ENCODE results near the gene ERMP1. TPM values are rescaled to one million over a fixed set of nuclear protein-coding genes. Genes with fewer than 3 reads are reported as not detected.

Gene ERMP1
- total and polyA plus RNA-seq, 2 of the 8 experiments (the other 6 are each of a cell fraction or from before 2014, with no cell fraction given): 12.8 to 16.7 TPM

GRCh38 chr9:5876026-5876425 is 43.1 kb upstream of the ERMP1 start:
- H3K18ac ChIP-seq (ENCODE audit: extremely low read depth, low read length): no peak overlapping the region
- no peak overlapping the region for H3K27ac ChIP-seq (ENCODE audit: low read depth, low read length)
- H2BK12ac ChIP-seq (ENCODE audit: low read depth, low read length): no peak overlapping the region
- H3K4ac ChIP-seq (replicated peaks; ENCODE audit: insufficient read length, low read depth, low read length): no peak overlapping the region
- H2AFZ ChIP-seq (ENCODE audit: low read length): no peak overlapping the region
- no peak overlapping the region for H2BK15ac ChIP-seq (ENCODE audit: low read length)
- DNase-seq (ENCODE audit: low read depth in 1 of 2, low spot score in 2 of 2) (no peak), FAIRE-seq (no peak)
- no peaks in the 10 kb centered on the region for H3K79me2 ChIP-seq (ENCODE audit: control insufficient read depth in 1 of 2, insufficient read depth in 2 of 2, low read length in 2 of 2)
- ChIA-PET POLR2A (ENCODE audit: partially characterized antibody) (no interaction called here), CTCF (ENCODE audit: partially characterized antibody) (interaction anchor here (0.6 to 1.2 kb wide), 4 partner anchors 10 to 559 kb away, joined by 3 to 13 read pairs (median 3); no protein-coding TSS in a partner anchor)
- H3K4me2 ChIP-seq (ENCODE audit: insufficient read depth in 1 of 2, low read depth in 2 of 2, low read length in 2 of 2): no peak overlapping the region
- no peaks in the 10 kb centered on the region for H3K27me3 ChIP-seq (replicated peaks in 1 of 4; ENCODE audit: control insufficient read depth in 3 of 4, extremely low read depth in 1 of 4, insufficient read depth in 3 of 4, low read length in 3 of 4)
- no peak overlapping the region for H3K4me3 ChIP-seq (ENCODE audit: extremely low read depth in 1 of 4, insufficient read depth in 2 of 4, low read depth in 3 of 4, low read length in 4 of 4)
- no peaks in the 10 kb centered on the region for H3K23me2 ChIP-seq (ENCODE audit: low read depth, low read length)
- no peak overlapping the region for H2BK5ac ChIP-seq (ENCODE audit: low read depth, low read length)
- H3K36me3 ChIP-seq (ENCODE audit: control insufficient read depth in 2 of 4, insufficient read depth in 4 of 4, low read length in 3 of 4): no peaks in the 10 kb centered on the region
- no peaks in the 10 kb centered on the region for H3K9me3 ChIP-seq (ENCODE audit: insufficient read depth in 2 of 2, low read depth in 1 of 2, low read length in 1 of 2)
- 100% methylated on average over 1 of the region's 1 CpG; no CpG with 5 or more reads in 1 of the 2 experiments for WGBS, 2 experiments (ENCODE audit: extremely low coverage in 1 of 2, insufficient coverage in 1 of 2, insufficient read length in 1 of 2, insufficient replicate concordance in 2 of 2, low coverage in 1 of 2, low lambda C conversion rate in 2 of 2, missing lambda C conversion rate in 1 of 2)
- no peak overlapping the region for H3K23ac ChIP-seq (ENCODE audit: insufficient read length)
- H4K91ac ChIP-seq (replicated peaks; ENCODE audit: insufficient read length, low read length): no peak overlapping the region
- H4K8ac ChIP-seq (ENCODE audit: extremely low read depth, insufficient read depth, low read length): no peak overlapping the region
- H3K79me1 ChIP-seq (ENCODE audit: low read depth, low read length): no peaks in the 10 kb centered on the region
- no peak overlapping the region for H2AK5ac ChIP-seq (ENCODE audit: low read depth, low read length)
- no peak overlapping the region for H3K56ac ChIP-seq (replicated peaks; ENCODE audit: insufficient read length, low read depth, low read length)
- no peak for TF ChIP-seq NRF1 (IDR thresholded peaks at IDR 0.05; ENCODE audit: low read depth, low read length)
- no peak overlapping the region for H4K5ac ChIP-seq (ENCODE audit: insufficient read length, low read depth, low read length)
- H4K20me1 ChIP-seq (replicated peaks in 1 of 2; ENCODE audit: control insufficient read depth in 1 of 2, insufficient read depth in 2 of 2, low read length in 2 of 2): no peaks in the 10 kb centered on the region
- no peak overlapping the region for H2BK20ac ChIP-seq (ENCODE audit: low read length)
- no peak overlapping the region for H3K14ac ChIP-seq (ENCODE audit: insufficient read length)
- H2BK120ac ChIP-seq (replicated peaks; ENCODE audit: low read depth, low read length): no peak overlapping the region
- H3K9ac ChIP-seq (replicated peaks in 1 of 4; ENCODE audit: extremely low read depth in 1 of 4, low read depth in 3 of 4, low read length in 3 of 4): no peak overlapping the region
- 0 out of 7 replicates have a peak, but pooled peaks cover 0 to 3% (median 1%) of the 10 kb centered on the region in 4 experiments for H3K4me1 ChIP-seq (replicated peaks in 1 of 4; ENCODE audit: control insufficient read depth in 3 of 4, insufficient read depth in 4 of 4, low read length in 3 of 4)

All from H1 (cell line).